GM23338 (cell line): Measurements from ENCODE around the gene RBFOX1. TPM values are rescaled to one million over a fixed set of nuclear protein-coding genes. Genes with fewer than 3 reads are reported as not detected.

Source experiments
- ATAC-seq: fragments of 200-7000 bp; cut with Tn5 transposase; 3 replicates; pipeline ENCODE4 v1.9.1; 2020
- DNase-seq: peaks from one replicate; pipeline ENCODE4 v3.0.0-alpha.2; 2015; ENCODE audit warnings: low spot score
- H2AFZ ChIP-seq: fragments of 200-600 bp; sonication (generic); 2 replicates; pipeline ENCODE4 v1.8.0; 2016; ENCODE audit warnings: antibody characterized with exemption, mild to moderate bottlenecking, moderate library complexity
- H3F3A ChIP-seq: fragments of 200-600 bp; sonication (generic); replicated peaks from 2 replicates; pipeline ENCODE4 v1.8.0; 2017; ENCODE audit warnings: antibody characterized with exemption, mixed run types, low read depth
- H3K27ac ChIP-seq: fragments of 200-600 bp; sonication (generic); 2 replicates; pipeline ENCODE4 v1.6.1; 2016; ENCODE audit warnings: low read depth
- H3K27me3 ChIP-seq: fragments of 200-600 bp; sonication (generic); 2 replicates; pipeline ENCODE4 v1.8.0; 2016; ENCODE audit warnings: mild to moderate bottlenecking, mixed run types, moderate library complexity; ENCODE audit not compliant: insufficient read depth
- H3K36me3 ChIP-seq: fragments of 200-600 bp; sonication (generic); 2 replicates; pipeline ENCODE4 v1.8.0; 2016; ENCODE audit warnings: mild to moderate bottlenecking; ENCODE audit not compliant: insufficient read depth
- H3K4me1 ChIP-seq: fragments of 200-600 bp; sonication (generic); 2 replicates; pipeline ENCODE4 v1.8.0; 2016; ENCODE audit warnings: mild to moderate bottlenecking, moderate library complexity; ENCODE audit not compliant: insufficient read depth
- H3K4me2 ChIP-seq: fragments of 200-600 bp; sonication (generic); 2 replicates; pipeline ENCODE4 v1.7.1; 2017; ENCODE audit warnings: mixed run types
- H3K4me3 ChIP-seq: fragments of 200-600 bp; sonication (generic); 2 replicates; pipeline ENCODE4 v1.6.1; 2016; ENCODE audit warnings: mixed run types
- H3K79me2 ChIP-seq: fragments of 200-600 bp; sonication (generic); replicated peaks from 2 replicates; pipeline ENCODE4 v1.8.0; 2017; ENCODE audit warnings: mild to moderate bottlenecking; ENCODE audit not compliant: insufficient read depth
- H3K9me2 ChIP-seq: fragments of 200-600 bp; sonication (generic); 2 replicates; pipeline ENCODE4 v1.8.0; 2017; ENCODE audit not compliant: insufficient read depth
- H4K20me1 ChIP-seq: fragments of 200-600 bp; sonication (generic); replicated peaks from 2 replicates; pipeline ENCODE4 v1.8.0; 2017; ENCODE audit warnings: mild to moderate bottlenecking; ENCODE audit not compliant: insufficient read depth
- H3K27ac Mint-ChIP-seq: 2 replicates; pipeline ENCODE4 v1.8.0; 2020; ENCODE audit warnings: inconsistent platforms, mild to moderate bottlenecking, moderate library complexity, mixed read lengths
- H3K27me3 Mint-ChIP-seq: 3 replicates; pipeline ENCODE4 v1.8.0; 2022; ENCODE audit warnings: low read depth, mild to moderate bottlenecking, moderate library complexity, mixed read lengths, inconsistent platforms; ENCODE audit not compliant: insufficient read depth, poor library complexity
- H3K36me3 Mint-ChIP-seq: 3 replicates; pipeline ENCODE4 v1.8.0; 2021; ENCODE audit warnings: low read depth, mild to moderate bottlenecking, inconsistent platforms, moderate library complexity, mixed read lengths
- H3K4me1 Mint-ChIP-seq: 3 replicates; pipeline ENCODE4 v1.8.0; 2020; ENCODE audit warnings: mild to moderate bottlenecking, inconsistent platforms, mixed read lengths
- H3K4me3 Mint-ChIP-seq: 3 replicates; pipeline ENCODE4 v1.8.0; 2021; ENCODE audit warnings: moderate library complexity, mild to moderate bottlenecking, inconsistent platforms, mixed read lengths
- H3K9me3 Mint-ChIP-seq: 3 replicates; pipeline ENCODE4 v1.8.0; 2020; ENCODE audit warnings: moderate library complexity, mild to moderate bottlenecking, inconsistent platforms, mixed read lengths
- CREB1 ChIP-seq: fragments of 250-450 bp; sonication (Bioruptor Pico); IDR thresholded peaks from 2 replicates; pipeline ENCODE4 v1.5.0; 2020; ENCODE audit warnings: low read depth, mild to moderate bottlenecking, moderate library complexity
- CTCF ChIP-seq, 2 experiments: fragments of 200-600 bp in 1 of 2; sonication (generic) in 1 of 2; conservative IDR thresholded peaks; 2 replicates each; pipeline versions ENCODE4 v1.5.1 to v1.6.1; 2016 to 2017; ENCODE audit warnings: antibody characterized with exemption in 2 of 2, low read depth in 2 of 2, mild to moderate bottlenecking in 2 of 2, moderate library complexity in 1 of 2
- POLR2AphosphoS5 ChIP-seq: IDR thresholded peaks from 2 replicates; pipeline ENCODE4 v1.6.1; 2016; ENCODE audit warnings: antibody characterized with exemption, low read depth
- REST ChIP-seq: IDR thresholded peaks from one replicate; pipeline ENCODE4 v1.6.1; 2018; ENCODE audit warnings: antibody characterized with exemption; ENCODE audit not compliant: unreplicated experiment
- ZNF114 ChIP-seq: fragments of 250-450 bp; sonication (Bioruptor Pico); IDR thresholded peaks from 2 replicates; pipeline ENCODE4 v1.5.0; 2020; ENCODE audit warnings: mild to moderate bottlenecking, moderate library complexity
- ZNF462 ChIP-seq: fragments of 250-450 bp; sonication (Bioruptor Pico); IDR thresholded peaks from 2 replicates; pipeline ENCODE4 v1.5.0; 2020; ENCODE audit warnings: mild to moderate bottlenecking, moderate library complexity
- polyA plus RNA-seq: library from polyadenylated mRNA; unstranded; fragments of >200 nt; fragmentation: Nextera tagmentation; extraction: Ambion mirVana; gene quantifications from 2 replicates; pipeline ENCODE4 v1.2.1, GENCODE V29; 2016
- total RNA-seq: library from RNA; depleted of rRNA; stranded (reverse); fragments of >200 nt; shearing (Covaris generic); gene quantifications from 2 replicates; pipeline ENCODE4 v1.2.3, GENCODE V29; 2014

RBFOX1 gene
- total and polyA plus RNA-seq, 2 experiments from 2014 or later, result 2.5 to 3.6 TPM

GRCh38 chr16:7705885-7706284 lies 373.2 kb downstream of the RBFOX1 start:
- Histone ChIP-seq H2AFZ (no peak overlapping the region), H3K9me2 (no peaks in the 10 kb centered on the region), H3K4me1 (no peaks in the 10 kb centered on the region), H3F3A (no peaks in the 10 kb centered on the region), H3K36me3 (0 out of 2 replicates have a peak, but pooled peaks cover 3% of the 10 kb centered on the region), H3K79me2 (no peaks in the 10 kb centered on the region), H3K4me3 (no peak overlapping the region), H3K27me3 (no peaks in the 10 kb centered on the region), H4K20me1 (no peaks in the 10 kb centered on the region), H3K4me2 (no peak overlapping the region), H3K27ac (no peak overlapping the region)
- Mint-ChIP-seq H3K27ac (no peak overlapping the region), H3K4me3 (no peak overlapping the region), H3K36me3 (peaks cover 9% of the 10 kb centered on the region; the same call in 1 of the 3 replicates), H3K4me1 (no peaks in the 10 kb centered on the region), H3K27me3 (peaks cover 3% of the 10 kb centered on the region), H3K9me3 (peaks cover 20% of the 10 kb centered on the region)
- no peak for ATAC-seq
- no peak for TF ChIP-seq POLR2AphosphoS5
- no peak for DNase-seq

GRCh38 chr16:7709186-7709585 lies 376.5 kb downstream of the RBFOX1 start:
- DNase-seq, result no peak
- Mint-ChIP-seq H3K4me3 (no peak overlapping the region), H3K36me3 (0 out of 3 replicates have a peak, but pooled peaks cover 3% of the 10 kb centered on the region), H3K9me3 (peaks cover 6% of the 10 kb centered on the region; the same call in 2 of the 3 replicates), H3K4me1 (peaks cover 10% of the 10 kb centered on the region; the same call in 2 of the 3 replicates), H3K27me3 (no peaks in the 10 kb centered on the region), H3K27ac (no peak overlapping the region)
- H3K4me3 ChIP-seq, result no peak overlapping the region
- no peaks in the 10 kb centered on the region for H3K36me3 ChIP-seq
- H3K27me3 ChIP-seq, result no peaks in the 10 kb centered on the region
- H4K20me1 ChIP-seq, result no peaks in the 10 kb centered on the region
- H3K4me2 ChIP-seq, result no peak overlapping the region
- H3K4me1 ChIP-seq, result no peaks in the 10 kb centered on the region
- H3K27ac ChIP-seq, result no peak overlapping the region
- ATAC-seq, result no peak
- H3F3A ChIP-seq, result no peaks in the 10 kb centered on the region
- no peaks in the 10 kb centered on the region for H3K9me2 ChIP-seq
- no peak for TF ChIP-seq ZNF462 (CRISPR knock-in tag)
- no peak for TF ChIP-seq POLR2AphosphoS5
- TF ChIP-seq CREB1 (CRISPR knock-in tag), result no peak
- no peak for TF ChIP-seq ZNF114 (CRISPR knock-in tag)
- no peak for TF ChIP-seq CTCF (conservative IDR thresholded peaks at IDR 0.05; ENCODE audit: low read depth in 2 of 2)
- TF ChIP-seq REST, result no peak
- H2AFZ ChIP-seq, result no peak overlapping the region
- no peaks in the 10 kb centered on the region for H3K79me2 ChIP-seq
